Inferior parietal cortex (tissue), 1 donor: Measurements from ENCODE around the gene LTBP4.
"Not testable (repeated sequence)": the region's sequence is repeated elsewhere in the genome, so short reads cannot be mapped to it uniquely, and the experiment has no call there.

ENCODE experiments used
- DNase-seq: peaks from one replicate; pipeline ENCODE4 v3.0.0-alpha.2; 2016; ENCODE audit errors: extremely low spot score

Gene LTBP4

DNA sequence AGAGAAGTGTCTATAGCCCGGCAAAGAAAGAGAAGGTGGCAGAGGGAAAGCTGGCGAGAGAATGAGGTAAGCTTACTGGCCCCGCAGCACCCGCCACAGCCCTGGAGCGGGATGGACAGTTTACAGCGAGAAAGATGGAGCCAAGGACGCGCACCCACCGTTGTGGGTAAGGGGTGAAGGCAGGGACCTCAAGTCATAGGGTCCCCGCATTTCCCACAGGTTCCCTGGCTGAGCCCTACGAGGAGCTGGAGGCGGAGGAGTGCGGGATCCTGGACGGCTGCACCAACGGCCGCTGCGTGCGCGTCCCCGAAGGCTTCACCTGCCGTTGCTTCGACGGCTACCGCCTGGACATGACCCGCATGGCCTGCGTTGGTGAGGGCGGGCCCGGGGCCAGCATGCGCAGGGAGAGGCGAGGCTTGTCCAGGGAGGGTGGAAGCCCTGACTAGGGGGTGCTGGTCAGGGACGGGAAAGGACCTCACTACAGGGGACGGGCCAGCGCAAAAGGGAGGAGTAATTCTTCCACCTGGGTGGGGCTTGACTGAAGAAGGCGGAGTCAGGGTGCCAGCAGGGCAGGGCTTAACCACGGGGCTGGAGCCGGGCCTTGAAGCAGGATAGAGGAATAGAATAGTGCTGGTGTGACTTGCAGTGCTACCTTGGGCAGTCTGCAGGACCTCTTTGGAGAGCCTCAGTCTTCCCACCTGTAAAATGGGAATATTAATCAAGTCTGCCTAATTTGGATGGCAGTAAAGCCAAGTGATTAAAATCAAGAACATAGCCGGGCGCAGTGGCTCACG lies 26.5 kb downstream of the LTBP4 start:
- no peak for DNase-seq

DNA sequence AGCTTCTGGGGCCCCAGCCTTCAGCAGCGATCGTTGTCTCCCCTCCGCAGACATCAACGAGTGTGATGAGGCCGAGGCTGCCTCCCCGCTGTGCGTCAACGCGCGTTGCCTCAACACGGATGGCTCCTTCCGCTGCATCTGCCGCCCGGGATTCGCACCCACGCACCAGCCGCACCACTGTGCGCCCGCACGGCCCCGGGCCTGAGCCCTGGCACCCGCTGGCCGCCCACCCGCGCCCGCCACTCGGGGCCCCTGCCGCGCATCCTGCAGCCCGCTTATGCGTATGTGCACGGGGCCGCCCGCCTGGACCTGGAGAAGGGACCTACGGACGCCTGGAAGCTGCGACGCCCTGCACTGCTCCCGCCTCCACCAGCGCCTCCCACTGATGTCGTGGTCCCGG lies 28.2 kb downstream of the LTBP4 start:
- DNase-seq = no peak

DNA sequence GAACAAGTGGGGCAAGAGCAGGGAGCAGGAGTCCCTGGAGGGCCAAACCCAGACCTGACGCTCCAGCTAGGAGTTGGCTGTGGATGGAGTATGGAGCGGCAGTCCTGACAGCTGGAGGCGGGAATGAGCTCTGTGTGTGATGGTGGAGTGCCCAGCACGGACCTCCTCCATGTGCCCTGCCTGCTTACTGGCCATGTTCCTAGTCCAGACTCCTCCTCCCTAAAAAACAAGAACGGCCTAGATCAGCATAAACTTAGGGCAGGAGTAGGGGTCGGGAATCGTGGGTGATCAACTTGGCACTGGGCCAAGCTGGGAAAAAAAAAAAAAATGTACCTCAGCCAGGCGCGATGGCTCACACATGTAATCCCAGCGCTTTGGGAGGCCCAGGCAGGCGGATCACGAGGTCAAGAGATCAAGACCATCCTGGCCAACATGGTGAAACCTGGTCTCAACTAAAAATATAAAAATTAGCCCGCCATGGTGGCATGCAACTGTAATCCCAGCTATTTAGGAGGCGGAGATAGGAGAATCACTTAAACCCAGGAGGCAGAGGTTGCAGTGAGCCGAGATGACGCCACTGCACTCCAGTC lies 29.5 kb downstream of the LTBP4 start:
- no peak for DNase-seq

DNA sequence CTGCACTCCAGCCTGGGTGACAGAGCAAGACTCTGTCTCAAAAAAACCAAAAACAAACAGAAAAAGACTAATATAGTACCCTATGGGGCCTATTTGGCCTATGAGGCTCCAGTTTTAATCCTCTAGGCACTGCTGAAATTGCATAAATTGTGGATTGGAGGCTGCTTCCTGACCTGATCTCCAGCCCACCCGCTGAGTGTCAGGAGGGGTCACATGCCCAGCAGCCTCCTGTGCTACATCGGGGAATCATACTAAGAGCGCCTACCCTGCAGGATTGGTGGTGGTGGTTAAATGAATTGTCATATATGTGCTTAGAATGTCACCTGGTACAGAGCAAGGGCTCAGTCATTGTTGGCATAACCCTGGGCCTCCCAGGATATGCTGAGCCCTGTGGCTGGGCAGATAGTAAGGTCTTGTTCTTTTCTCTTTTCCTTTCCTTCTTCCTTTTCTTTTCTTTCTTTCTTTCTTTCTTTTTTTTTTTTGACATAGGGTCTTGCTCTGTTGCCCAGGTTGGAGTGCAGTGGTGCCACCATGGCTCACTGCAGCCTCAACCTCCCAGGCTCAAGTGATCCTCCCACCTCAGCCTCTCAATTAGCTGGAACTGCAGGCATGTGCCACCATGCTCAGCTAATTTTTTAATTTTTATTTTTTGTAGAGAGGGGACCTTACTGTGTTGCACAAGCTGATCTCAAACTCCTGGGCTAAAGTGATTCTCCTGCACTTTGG lies 31.3 kb downstream of the LTBP4 start:
- DNase-seq = no peak

DNA sequence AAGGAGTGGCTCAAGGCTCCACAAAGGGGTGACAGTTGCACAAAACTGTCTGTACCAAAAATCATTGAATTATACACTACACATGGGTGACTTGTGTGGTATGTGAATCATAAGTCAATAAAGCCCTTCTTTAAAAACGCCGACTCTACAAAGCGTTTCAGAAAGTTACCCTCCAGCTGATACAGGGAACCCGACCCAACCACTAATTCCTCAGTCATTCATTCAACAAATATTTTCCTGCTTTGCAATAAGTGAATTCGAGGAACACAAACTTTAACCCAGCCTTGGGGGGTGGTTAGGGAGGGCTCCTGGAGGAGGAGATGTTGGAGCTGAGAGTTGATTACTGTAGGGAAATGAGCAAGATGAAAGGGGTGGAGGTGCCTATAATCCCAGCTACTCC lies 32.0 kb downstream of the LTBP4 start:
- DNase-seq = no peak

DNA sequence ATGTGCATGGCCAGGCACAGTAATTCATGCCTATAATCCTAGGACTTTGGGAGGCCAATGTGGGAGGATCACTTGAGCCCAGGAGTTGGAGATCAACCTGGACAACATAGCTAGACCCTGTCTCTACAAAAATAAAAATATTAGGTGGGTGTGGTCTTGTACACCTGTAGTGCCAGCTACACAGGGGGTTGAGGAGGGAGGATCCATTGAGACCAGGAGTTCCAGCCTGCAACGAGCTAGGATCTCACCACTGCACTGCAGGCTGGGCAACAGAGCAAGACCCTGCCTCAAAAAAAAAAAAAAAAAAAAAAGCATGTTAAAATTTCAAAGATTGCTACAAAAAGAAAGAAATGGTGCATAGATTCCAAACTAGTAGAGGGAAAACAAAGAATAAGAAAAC lies 37.2 kb downstream of the LTBP4 start:
- DNase-seq = no peak

DNA sequence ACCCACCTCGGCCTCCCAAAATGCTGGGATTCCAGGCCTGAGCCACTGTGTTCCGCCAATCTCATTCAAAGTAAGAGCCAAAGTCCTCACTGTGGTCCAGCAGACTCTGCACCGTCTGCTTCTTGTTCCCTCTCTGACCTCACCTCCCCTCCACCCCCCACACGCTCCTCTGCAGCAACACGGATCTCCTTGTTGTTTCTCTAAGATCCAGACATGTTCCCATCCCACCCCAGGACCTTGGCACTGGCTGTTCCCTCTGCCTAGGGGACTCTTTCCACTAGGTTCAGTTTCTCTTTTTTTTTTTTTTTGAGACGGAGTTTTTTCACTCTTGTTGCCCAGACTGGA lies 38.4 kb downstream of the LTBP4 start:
- DNase-seq = no peak

DNA sequence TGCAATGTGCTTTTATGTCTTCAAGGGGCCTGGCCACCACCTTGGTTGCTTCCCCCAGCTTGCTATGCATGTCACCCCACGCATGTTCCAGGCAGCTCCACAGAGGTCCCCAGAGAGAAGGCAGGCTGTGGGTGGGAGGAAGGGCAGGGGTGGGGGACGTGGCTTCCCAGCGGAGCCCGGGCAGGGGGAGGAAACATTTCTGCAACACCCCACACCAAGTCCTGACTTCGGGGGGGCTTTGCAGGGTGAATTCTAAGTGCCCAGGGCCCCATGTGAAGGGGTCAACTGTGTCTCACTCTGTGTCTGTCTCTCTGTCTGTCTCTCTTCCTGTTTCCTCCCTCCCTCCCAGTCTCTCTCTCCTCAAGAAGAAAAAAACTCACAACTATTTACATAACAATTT lies 39.6 kb downstream of the LTBP4 start:
- no peak for DNase-seq

DNA sequence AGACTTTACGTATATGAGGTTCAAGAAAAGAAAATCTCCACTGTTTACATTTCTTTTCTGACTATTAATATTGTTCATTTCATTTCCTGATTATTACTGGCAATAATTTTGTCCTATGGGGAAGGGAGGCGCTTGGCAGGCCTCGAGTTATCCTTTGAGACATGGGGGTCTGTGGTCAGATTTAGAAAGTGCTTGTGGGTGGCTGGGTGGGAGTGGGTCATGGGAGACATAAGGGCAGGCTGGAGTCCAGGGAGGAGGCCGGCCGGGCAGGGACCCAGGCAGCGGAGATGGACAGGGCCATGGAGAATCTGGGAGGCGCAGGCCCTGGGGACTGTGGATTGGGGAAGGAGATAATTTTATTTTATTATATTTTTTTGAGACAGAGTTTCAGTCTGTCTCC lies 40.1 kb downstream of the LTBP4 start:
- no peak for DNase-seq

DNA sequence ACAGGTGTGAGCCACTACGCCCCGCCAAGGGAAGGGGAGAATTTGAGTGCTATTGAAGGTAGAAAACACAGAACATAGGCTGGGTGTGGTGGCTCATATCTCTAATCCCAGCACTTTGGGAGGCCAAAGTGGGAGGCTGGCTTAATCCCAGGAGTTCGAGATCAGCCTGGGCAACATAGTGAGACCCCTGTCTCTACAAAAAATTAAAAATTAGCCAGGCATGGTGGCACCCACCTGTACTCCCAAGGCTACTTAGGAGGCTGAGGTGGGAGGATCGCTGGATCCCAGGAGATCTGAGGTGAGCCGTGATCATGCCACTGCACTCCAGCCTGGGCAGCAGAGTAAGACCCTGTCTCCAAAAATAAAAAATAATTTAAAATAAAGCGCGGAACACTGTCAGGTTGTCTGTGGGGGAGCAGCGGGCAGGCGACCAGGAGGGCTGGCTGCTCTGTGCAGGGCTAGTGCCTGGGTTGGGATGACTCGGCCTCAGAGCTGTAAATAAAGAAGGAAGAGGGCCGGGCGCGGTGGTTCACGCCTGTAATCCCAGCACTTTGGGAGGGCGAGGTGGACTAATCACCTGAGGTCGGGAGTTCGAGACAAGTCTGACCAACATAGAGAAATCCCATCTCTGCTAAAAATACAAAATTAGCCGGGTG lies 41.0 kb downstream of the LTBP4 start:
- no peak for DNase-seq

DNA sequence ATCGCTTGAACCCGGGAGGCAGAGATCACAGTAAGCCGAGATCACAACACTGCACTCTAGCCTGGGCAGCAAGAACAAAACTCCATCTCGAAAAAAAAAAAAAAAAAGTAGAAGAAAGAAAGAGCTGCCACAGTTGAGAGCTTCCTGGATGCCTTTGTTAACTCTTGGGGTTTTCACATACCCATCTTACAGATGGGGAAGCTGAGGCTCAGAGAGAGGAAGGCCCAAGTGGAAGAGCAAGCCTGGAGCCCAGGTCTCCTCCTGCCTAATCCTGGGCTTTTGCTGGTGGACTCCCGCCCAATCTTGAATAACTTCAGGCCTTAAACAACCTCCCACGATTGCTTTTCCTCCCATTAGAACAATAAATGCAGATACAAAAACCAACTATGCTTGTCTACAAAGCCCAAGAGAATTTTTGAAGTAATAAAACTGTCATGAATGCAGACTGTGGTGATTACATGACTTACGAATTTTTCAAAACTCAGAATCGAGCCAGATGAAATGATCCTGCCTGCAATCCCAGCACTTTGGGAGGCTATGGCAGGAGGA lies 41.7 kb downstream of the LTBP4 start:
- no peak for DNase-seq

DNA sequence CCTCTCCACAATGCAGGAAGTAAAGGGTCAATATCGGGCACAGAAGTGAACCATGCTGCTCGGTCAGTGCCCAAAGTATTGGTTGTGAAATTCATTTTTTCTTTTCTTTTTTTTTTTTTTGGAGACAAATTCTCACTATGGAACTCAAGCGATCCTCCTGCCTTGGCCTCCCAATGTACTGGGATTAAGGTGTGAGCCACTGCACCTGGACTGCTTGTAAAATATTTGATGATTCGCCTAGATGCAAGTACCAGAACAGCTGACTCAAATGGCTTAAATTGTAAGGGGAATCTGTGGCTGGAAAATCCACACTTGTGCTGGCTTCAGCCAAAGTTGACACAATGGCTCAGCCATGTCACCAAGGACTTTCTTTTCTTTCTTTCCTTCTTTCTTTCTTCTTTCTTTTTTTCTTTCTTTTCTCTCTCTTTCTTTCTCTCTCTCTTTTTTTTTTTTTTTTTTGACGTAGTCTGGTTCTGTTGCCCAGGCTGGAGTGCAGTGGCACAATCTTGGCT lies 45.6 kb downstream of the LTBP4 start:
- DNase-seq = no peak

DNA sequence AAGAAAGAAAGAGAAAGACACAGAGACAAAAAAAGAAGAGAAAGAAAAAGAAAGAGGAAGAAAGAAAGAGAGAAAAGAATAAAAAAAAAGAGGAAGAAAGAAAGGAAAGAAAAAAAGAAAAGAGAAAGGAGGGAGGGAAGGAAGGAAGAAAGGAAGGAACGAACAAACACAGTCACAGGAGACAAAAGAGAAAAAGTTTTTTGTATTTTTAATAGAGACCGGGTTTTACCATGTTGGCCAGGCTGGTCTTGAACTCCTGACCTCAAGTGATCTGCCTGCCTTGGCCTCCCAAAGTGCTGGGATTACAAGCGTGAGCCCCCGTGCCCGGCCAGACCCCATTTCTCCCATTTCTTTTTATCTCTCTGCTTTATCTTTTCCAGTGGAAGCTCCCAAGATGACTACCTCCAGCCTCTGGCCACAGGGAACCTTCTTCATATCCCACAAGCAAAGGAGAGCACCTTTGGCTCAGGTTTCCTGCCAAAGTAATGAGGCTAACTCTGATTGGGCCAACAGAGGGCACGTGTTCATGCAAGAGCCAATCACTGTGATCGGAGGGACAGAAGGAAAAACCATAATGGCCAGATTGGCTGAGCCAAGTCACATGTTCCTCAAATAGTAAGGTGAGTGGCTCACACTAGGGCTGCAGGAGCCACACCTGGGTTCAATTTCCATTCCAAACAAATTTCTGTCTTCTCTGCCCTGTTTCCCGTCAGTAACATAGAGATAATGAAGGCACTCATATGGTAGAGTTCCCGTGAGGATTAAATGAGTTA lies 48.9 kb downstream of the LTBP4 start:
- not testable (repeated sequence) for DNase-seq

DNA sequence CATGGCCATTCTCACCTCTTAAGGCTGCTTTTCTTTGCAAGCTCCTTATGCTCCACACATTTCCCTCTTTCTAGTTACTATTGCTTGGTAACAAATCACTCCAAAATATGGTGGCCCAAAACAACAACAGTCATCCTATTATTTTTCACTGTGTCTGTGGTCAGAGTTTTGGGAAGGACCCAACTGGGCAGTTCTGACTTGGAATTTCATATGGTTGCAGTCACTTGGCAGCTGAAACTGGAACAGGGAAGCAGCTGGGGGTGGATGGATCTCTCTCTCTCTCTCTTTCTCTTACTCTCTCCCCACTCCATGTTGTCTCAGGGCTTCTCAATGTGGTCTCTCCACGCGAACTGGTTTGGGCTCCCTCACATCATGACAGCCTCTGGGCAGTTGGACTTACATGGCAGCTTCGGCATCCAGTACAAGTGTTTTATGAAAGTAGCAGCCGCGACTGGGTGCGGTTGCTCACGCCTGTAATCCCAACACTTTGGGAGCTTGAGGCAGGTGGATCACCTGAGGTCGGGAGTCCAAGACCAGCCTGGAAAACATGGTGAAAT lies 49.7 kb downstream of the LTBP4 start:
- DNase-seq = no peak

DNA sequence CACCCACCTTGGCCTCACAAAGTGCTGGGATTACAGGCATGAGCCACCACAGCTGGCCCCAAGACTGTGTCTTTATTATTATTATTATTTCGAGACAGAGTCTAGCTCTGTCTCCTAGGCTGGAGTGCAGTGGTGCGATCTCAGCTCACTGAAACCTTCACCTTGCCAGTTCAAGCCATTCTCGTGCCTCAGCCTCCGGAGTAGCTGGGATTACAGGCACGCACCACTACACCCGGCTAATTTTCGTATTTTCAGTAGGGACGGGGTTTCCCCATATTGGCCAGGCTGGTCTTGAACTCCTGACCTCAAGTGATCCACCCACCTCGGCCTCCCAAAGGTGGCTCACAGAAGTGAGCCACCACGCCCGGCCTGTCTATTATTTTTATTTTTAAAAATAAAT lies 51.1 kb downstream of the LTBP4 start:
- not testable (repeated sequence) for DNase-seq

DNA sequence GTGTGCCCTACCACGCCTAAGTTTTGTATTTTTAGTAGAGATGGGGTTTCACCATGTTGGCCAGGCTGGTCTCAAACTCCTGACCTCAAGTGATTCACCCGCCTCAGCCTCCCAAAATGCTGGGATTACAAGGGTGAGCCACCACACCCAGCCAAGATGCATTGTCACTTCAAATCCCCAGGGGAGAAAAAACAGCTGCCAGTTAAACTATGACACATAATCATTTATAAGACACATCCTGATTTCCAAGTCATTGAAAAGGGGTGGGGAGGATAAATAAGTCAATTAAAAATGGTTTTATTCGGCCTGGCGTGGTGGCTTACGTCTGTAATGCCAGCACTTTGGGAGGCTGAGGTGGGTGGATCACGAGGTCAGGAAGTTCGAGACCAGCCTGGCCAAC lies 54.5 kb downstream of the LTBP4 start:
- not testable (repeated sequence) for DNase-seq

DNA sequence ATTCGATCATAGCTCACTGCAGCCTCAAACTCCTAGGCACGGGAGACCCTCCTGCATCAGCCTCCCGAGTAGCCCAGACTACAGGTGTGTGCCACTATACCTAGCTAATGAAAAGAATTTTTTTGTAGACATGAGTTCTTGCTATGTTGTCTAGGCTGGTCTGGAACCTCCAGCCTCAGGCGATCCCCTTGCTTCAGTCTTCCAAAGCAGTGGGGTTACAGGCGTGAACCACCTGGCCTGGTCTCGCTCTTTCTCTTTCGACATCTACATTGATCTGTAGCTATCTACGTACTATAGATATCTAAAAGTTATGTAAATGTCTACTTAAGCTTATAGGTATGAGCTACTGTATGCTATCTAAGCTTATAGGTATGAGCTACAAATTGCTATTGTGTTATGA lies 56.9 kb downstream of the LTBP4 start:
- no peak for DNase-seq

DNA sequence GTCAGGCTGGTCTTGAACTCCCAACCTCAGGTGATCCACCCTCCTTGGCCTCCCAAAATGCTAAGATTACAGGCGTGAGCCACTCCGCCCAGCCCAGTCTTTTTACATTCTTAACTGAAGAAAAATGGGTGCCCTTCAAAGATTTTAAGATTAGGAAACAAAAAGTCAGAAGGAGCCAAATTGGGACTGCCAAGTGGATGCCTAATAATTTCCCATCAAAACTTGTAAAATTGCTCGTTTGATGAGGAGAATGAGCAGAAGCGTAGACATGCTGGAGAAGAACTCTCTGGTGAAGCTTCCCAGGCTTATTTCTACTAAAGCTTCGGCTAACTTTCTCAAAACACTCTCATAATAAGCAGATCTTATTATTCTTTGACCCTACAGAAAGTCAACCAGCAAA lies 57.9 kb downstream of the LTBP4 start:
- no peak for DNase-seq

DNA sequence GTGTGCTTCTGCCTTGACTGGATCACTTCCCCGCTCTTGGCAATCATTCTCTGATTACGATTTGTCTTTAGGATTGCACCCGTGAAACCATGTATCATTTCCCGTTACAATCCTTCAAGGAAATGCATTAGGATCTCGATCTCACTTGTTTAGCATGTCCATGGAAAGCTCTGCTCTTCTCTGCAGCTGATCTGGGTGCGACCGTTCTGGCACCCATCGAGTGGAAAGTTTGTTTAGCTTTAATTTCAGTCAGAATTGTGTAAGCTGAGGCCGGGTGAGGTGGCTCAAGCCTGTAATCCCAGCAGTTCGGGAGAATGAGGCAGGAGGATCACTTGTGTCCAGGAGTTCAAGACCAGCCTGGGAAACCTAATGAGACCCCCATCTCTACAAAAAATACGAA lies 58.4 kb downstream of the LTBP4 start:
- DNase-seq = no peak

DNA sequence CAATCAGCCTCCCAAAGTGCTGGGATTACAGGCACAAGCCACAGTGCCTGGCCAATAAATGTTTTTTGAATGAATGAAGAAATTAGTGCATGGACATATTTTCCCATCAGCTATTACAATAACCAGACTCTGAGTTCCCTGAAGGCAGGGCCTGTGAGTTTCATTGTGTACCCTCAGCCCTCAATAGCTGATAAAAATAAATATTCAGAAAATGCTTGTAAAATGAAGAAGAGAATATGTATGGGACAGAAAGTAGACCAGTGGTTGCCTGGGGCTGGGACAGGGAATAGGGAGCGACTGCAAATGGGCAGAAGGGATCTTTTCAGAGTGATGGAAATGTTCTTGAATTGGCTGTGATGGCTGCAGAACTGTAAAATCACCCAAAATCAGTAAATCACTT lies 60.4 kb downstream of the LTBP4 start:
- no peak for DNase-seq
